Liver (tissue), 9 donors: ENCODE measurements around the gene KRTAP10-8. TPM values are rescaled to one million over a fixed set of nuclear protein-coding genes. Genes with fewer than 3 reads are reported as not detected.
A peak's percentile ranks its signal among the peaks of the same experiment; 100 is the strongest.

Source experiments
- DNase-seq: peaks from one replicate; pipeline ENCODE4 v3.0.0-alpha.2; 2017; ENCODE audit warnings: low spot score
- H3K27ac ChIP-seq, 2 donors: one replicate each; pipeline ENCODE4 v1.7.0; 2013; ENCODE audit warnings: inconsistent platforms in 2 of 2, low read length in 2 of 2, control low read depth in 1 of 2, low read depth in 1 of 2, mild to moderate bottlenecking in 1 of 2
- H3K27me3 ChIP-seq, 4 donors: one replicate each; pipeline versions ENCODE4 v1.6.1 to v1.7.0; 2013; ENCODE audit warnings: low read length in 3 of 4, inconsistent platforms in 1 of 4, mild to moderate bottlenecking in 1 of 4, moderate library complexity in 1 of 4; ENCODE audit not compliant: control insufficient read depth in 4 of 4, insufficient read depth in 4 of 4
- H3K36me3 ChIP-seq, 4 donors: one replicate each; pipeline versions ENCODE4 v1.6.1 to v1.7.0; 2013; ENCODE audit warnings: low read length in 3 of 4, mild to moderate bottlenecking in 3 of 4, low read depth in 1 of 4, moderate library complexity in 1 of 4; ENCODE audit not compliant: control insufficient read depth in 4 of 4, insufficient read depth in 3 of 4
- H3K4me1 ChIP-seq, 4 donors: one replicate each; pipeline versions ENCODE4 v1.6.1 to v1.7.0; 2013; ENCODE audit warnings: low read length in 3 of 4, mild to moderate bottlenecking in 3 of 4, moderate library complexity in 1 of 4; ENCODE audit not compliant: control insufficient read depth in 4 of 4, insufficient read depth in 4 of 4
- H3K4me3 ChIP-seq, 3 donors: one replicate each; pipeline versions ENCODE4 v1.6.1 to v1.7.0; 2013; ENCODE audit warnings: low read length in 3 of 3, control low read depth in 1 of 3, low read depth in 1 of 3, mild to moderate bottlenecking in 1 of 3
- H3K9ac ChIP-seq, 2 donors: one replicate each; pipeline ENCODE4 v1.7.0; 2013; ENCODE audit warnings: low read length in 2 of 2, mild to moderate bottlenecking in 2 of 2, moderate library complexity in 2 of 2, control low read depth in 1 of 2, low read depth in 1 of 2
- H3K9me3 ChIP-seq, 4 donors: one replicate each; pipeline versions ENCODE4 v1.6.1 to v1.7.0; 2013; ENCODE audit warnings: low read length in 3 of 4; ENCODE audit not compliant: control insufficient read depth in 4 of 4
- EGR1 ChIP-seq, 2 donors: IDR thresholded peaks; 2 replicates each; pipeline ENCODE4 v1.6.1; 2016 to 2018; ENCODE audit warnings: antibody characterized with exemption in 2 of 2, low read depth in 2 of 2
- FOXA1 ChIP-seq: IDR thresholded peaks from 2 replicates; pipeline ENCODE4 v1.6.1; 2016; ENCODE audit warnings: antibody characterized with exemption
- GABPA ChIP-seq, 2 donors: IDR thresholded peaks in 1 of 2; conservative IDR thresholded peaks in 1 of 2; 2 replicates each; pipeline ENCODE4 v1.6.1; 2016; ENCODE audit warnings: antibody characterized with exemption in 2 of 2, mild to moderate bottlenecking in 1 of 2, moderate library complexity in 1 of 2
- HNF4G ChIP-seq: IDR thresholded peaks from 2 replicates; pipeline ENCODE4 v1.6.1; 2016; ENCODE audit warnings: antibody characterized with exemption
- MAX ChIP-seq: IDR thresholded peaks from 2 replicates; pipeline ENCODE4 v1.6.1; 2016; ENCODE audit warnings: antibody characterized with exemption
- NR2F2 ChIP-seq: IDR thresholded peaks from 2 replicates; pipeline ENCODE4 v1.6.1; 2016; ENCODE audit warnings: antibody characterized with exemption
- RAD21 ChIP-seq, 2 donors: IDR thresholded peaks; 2 replicates each; pipeline ENCODE4 v1.6.1; 2016; ENCODE audit warnings: antibody characterized with exemption in 2 of 2, mild to moderate bottlenecking in 2 of 2
- RXRA ChIP-seq, 2 donors: IDR thresholded peaks; 2 replicates each; pipeline ENCODE4 v1.6.1; 2017 to 2018; ENCODE audit warnings: antibody characterized with exemption in 2 of 2, mild to moderate bottlenecking in 1 of 2
- TAF1 ChIP-seq: conservative IDR thresholded peaks from 2 replicates; pipeline ENCODE4 v1.6.1; 2016; ENCODE audit warnings: antibody characterized with exemption, mild to moderate bottlenecking
- YY1 ChIP-seq: IDR thresholded peaks from 2 replicates; pipeline ENCODE4 v1.6.1; 2016; ENCODE audit warnings: antibody characterized with exemption, mild to moderate bottlenecking
- WGBS: extraction: QIAGEN DNeasy Blood & Tissue Kit; methylation state at CpG from one replicate; pipeline ENCODE4 v1.1.7; 2013; 5-methylcytosine and 5-hydroxymethylcytosine counted together
- polyA plus RNA-seq, 2 donors: library from polyadenylated mRNA; stranded (reverse) in 1 of 2; unstranded in 1 of 2; fragments of 200-250 nt in 1 of 2; fragments of >200 nt in 1 of 2; fragmentation: Nextera tagmentation in 1 of 2; extraction: Ambion mirVana in 1 of 2; gene quantifications; one replicate each; pipeline versions ENCODE4 v1.2.1 to v1.2.3, GENCODE V29; 2013 to 2015
- total RNA-seq, 2 donors: library from RNA; depleted of rRNA; stranded (reverse); fragments of >200 nt; gene quantifications; one replicate each; pipeline ENCODE4 v1.2.3, GENCODE V29; 2014
- TF ChIP-seq, protein P1 (sequence below): IDR thresholded peaks from 2 replicates; pipeline ENCODE4 v1.6.1; 2016; ENCODE audit warnings: antibody characterized with exemption, mild to moderate bottlenecking
- TF ChIP-seq, protein P2 (sequence below): IDR thresholded peaks from 2 replicates; pipeline ENCODE4 v1.6.1; 2016; ENCODE audit warnings: antibody characterized with exemption
- donor health status: healthy.
- donor health status: healthy.
- donor health status: healthy.
- donor health status: healthy.
- donor health status: healthy.

KRTAP10-8 gene
- total and polyA plus RNA-seq, 4 donors, result not detected

- H3K36me3 ChIP-seq, result no peaks in the 10 kb centered on the region
- H3K27me3 ChIP-seq, result no peaks in the 10 kb centered on the region
- TF ChIP-seq NR2F2, result no peak
- TF ChIP-seq FOXA1, result no peak
- no peak for TF ChIP-seq EGR1 (IDR thresholded peaks at IDR 0.05; ENCODE audit: low read depth in 2 of 2)
- peaks cover 0 to 5% (median 0%) of the 10 kb centered on the region in 4 donors for H3K9me3 ChIP-seq
- H3K4me1 ChIP-seq, result no peaks in the 10 kb centered on the region
- no peak overlapping the region for H3K27ac ChIP-seq
- H3K9ac ChIP-seq, result no peak overlapping the region
- 37% methylated on average over 1 of the region's 1 CpG for WGBS
- H3K4me3 ChIP-seq, result no peak overlapping the region
- no peak for DNase-seq
These were observed 45.0 kb downstream of the KRTAP10-8 start for GRCh38 chr21:44656868-44657267.

DNA sequence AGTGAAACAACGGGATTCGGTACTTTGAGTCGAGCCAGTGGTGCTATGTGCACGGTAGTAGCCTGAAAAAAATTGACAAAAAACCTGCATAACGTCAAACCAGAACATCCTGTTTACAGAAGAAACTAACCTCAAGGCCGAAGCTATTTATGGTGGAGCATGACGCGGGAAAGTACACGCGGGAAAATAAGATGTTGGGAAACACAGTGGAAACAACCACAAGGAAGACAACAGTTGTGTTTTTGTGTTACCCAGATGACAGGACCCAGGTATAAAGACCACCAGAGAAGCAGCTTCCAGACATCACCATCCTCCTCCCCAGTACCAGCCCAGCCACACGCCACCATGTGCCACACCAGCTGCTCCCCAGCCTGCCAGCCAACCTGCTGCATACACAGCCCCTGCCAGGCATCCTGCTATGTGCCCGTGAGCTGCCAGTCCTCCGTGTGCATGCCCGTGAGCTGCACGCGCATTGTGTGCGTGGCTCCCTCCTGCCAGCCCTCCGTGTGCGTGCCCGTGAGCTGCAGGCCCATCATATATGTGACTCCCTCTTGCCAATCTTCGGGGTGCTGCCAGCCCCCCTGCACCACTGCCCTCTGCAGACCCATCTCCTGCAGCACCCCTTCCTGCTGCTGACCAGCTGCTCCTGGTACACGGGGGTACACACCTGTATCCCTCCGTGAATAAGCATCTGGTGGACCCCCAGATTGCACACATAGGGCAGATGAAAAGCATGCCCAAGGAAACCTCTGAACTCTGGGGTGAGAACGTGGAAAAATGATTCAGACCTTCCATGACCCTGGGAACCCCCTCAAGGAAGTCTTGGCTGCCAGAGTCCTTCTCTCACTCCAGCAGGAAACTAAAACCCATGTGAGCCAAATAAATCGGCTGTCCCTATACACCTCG is 46.0 kb downstream of the KRTAP10-8 start, which contains the start of gene KRTAP12-3:
Gene KRTAP12-3 (plus strand): TSS at position 298 of the 906 bp plus-strand sequence. CDS start 48 bp downstream, at position 346.
- Histone ChIP-seq H3K4me1 (no peaks in the 10 kb centered on the region), H3K4me3 (no peak within 1 kb of the TSS), H3K27ac (peak within 1 kb of the TSS; percentile 25 to 58), H3K27me3 (no peaks in the 10 kb centered on the region), H3K36me3 (no peaks in the 10 kb centered on the region), H3K9ac (no peak within 1 kb of the TSS), H3K9me3 (peaks cover 0 to 5% (median 0%) of the 10 kb centered on the region in 4 donors)
- DNase-seq, result no peak
- no peak for TF ChIP-seq HNF4G
- TF ChIP-seq GABPA (IDR thresholded peaks at IDR 0.05 in 1 of 2, conservative IDR thresholded peaks at IDR 0.05 in 1 of 2), result no peak
- no peak for TF ChIP-seq NR2F2
- TF ChIP-seq FOXA1, result no peak
- TF ChIP-seq, protein P1, sequence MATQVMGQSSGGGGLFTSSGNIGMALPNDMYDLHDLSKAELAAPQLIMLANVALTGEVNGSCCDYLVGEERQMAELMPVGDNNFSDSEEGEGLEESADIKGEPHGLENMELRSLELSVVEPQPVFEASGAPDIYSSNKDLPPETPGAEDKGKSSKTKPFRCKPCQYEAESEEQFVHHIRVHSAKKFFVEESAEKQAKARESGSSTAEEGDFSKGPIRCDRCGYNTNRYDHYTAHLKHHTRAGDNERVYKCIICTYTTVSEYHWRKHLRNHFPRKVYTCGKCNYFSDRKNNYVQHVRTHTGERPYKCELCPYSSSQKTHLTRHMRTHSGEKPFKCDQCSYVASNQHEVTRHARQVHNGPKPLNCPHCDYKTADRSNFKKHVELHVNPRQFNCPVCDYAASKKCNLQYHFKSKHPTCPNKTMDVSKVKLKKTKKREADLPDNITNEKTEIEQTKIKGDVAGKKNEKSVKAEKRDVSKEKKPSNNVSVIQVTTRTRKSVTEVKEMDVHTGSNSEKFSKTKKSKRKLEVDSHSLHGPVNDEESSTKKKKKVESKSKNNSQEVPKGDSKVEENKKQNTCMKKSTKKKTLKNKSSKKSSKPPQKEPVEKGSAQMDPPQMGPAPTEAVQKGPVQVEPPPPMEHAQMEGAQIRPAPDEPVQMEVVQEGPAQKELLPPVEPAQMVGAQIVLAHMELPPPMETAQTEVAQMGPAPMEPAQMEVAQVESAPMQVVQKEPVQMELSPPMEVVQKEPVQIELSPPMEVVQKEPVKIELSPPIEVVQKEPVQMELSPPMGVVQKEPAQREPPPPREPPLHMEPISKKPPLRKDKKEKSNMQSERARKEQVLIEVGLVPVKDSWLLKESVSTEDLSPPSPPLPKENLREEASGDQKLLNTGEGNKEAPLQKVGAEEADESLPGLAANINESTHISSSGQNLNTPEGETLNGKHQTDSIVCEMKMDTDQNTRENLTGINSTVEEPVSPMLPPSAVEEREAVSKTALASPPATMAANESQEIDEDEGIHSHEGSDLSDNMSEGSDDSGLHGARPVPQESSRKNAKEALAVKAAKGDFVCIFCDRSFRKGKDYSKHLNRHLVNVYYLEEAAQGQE, result no peak
- TF ChIP-seq RAD21 (IDR thresholded peaks at IDR 0.05), result no peak
- TF ChIP-seq TAF1, result no peak
- TF ChIP-seq, protein P2, sequence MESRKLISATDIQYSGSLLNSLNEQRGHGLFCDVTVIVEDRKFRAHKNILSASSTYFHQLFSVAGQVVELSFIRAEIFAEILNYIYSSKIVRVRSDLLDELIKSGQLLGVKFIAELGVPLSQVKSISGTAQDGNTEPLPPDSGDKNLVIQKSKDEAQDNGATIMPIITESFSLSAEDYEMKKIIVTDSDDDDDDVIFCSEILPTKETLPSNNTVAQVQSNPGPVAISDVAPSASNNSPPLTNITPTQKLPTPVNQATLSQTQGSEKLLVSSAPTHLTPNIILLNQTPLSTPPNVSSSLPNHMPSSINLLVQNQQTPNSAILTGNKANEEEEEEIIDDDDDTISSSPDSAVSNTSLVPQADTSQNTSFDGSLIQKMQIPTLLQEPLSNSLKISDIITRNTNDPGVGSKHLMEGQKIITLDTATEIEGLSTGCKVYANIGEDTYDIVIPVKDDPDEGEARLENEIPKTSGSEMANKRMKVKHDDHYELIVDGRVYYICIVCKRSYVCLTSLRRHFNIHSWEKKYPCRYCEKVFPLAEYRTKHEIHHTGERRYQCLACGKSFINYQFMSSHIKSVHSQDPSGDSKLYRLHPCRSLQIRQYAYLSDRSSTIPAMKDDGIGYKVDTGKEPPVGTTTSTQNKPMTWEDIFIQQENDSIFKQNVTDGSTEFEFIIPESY, result no peak
- no peak for TF ChIP-seq YY1
- no peak for TF ChIP-seq MAX
- TF ChIP-seq RXRA (IDR thresholded peaks at IDR 0.05), result no peak
- 75% methylated on average over 26 of the region's 26 CpGs for WGBS
